Type B pancreatic cell (in vitro differentiated cells): Measurements from ENCODE around the gene FHOD3. TPM values are rescaled to one million over a fixed set of nuclear protein-coding genes. Genes with fewer than 3 reads are reported as not detected.

Experiments
- DNase-seq: peaks from one replicate; pipeline ENCODE4 v3.0.0; 2021; ENCODE audit warnings: mixed read lengths; ENCODE audit not compliant: unreplicated experiment; ENCODE audit errors: extremely low spot score
- H3K27ac Mint-ChIP-seq: 2 replicates; pipeline ENCODE4 v1.8.0; 2021; ENCODE audit warnings: mild to moderate bottlenecking, mixed read lengths
- H3K27me3 Mint-ChIP-seq: 2 replicates; pipeline ENCODE4 v1.8.0; 2021; ENCODE audit warnings: mixed read lengths
- H3K36me3 Mint-ChIP-seq: 2 replicates; pipeline ENCODE4 v1.8.0; 2021; ENCODE audit warnings: mixed read lengths
- H3K4me1 Mint-ChIP-seq: one replicate; pipeline ENCODE4 v1.8.0; 2021; ENCODE audit warnings: mixed read lengths; ENCODE audit not compliant: unreplicated experiment
- H3K4me3 Mint-ChIP-seq: 2 replicates; pipeline ENCODE4 v1.8.0; 2021; ENCODE audit warnings: mild to moderate bottlenecking, mixed read lengths
- H3K9me3 Mint-ChIP-seq: 2 replicates; pipeline ENCODE4 v1.8.0; 2021; ENCODE audit warnings: mixed read lengths
- total RNA-seq: library from RNA; stranded (reverse); gene quantifications from 2 replicates; pipeline ENCODE4 v1.2.1, GENCODE V29; 2021; ENCODE audit warnings: low replicate concordance
- TF ChIP-seq, protein P1 (sequence below): fragments of 200-600 bp; sonication (generic); conservative IDR thresholded peaks from 2 replicates; pipeline ENCODE4 v1.5.0; 2021; ENCODE audit warnings: antibody characterized with exemption, mild to moderate bottlenecking

FHOD3 gene
- total RNA-seq, 1 donor from 2014 or later = 5.3 TPM

DNA sequence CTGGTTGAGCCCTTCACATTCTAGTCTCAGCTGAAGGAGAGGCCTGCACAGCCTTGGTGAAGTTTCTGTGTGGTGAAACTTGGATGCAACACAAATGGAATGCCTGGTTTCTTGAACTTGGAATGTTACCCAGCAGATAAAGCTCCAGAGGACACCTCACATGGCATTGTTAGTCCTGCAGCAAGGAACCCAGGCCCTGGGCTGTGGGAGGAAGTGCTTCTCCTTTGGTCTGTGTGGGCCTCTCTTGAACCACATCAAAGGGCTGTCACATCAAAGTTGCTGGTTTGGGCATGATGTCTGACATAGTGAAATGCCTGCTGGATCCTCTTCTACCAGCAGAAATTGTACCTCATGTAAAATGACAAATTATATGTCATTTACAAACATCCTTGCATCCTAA is 198.5 kb downstream of the FHOD3 start:
- H3K4me3 Mint-ChIP-seq = no peak overlapping the region
- no peaks in the 10 kb centered on the region for H3K9me3 Mint-ChIP-seq
- TF ChIP-seq, protein P1, sequence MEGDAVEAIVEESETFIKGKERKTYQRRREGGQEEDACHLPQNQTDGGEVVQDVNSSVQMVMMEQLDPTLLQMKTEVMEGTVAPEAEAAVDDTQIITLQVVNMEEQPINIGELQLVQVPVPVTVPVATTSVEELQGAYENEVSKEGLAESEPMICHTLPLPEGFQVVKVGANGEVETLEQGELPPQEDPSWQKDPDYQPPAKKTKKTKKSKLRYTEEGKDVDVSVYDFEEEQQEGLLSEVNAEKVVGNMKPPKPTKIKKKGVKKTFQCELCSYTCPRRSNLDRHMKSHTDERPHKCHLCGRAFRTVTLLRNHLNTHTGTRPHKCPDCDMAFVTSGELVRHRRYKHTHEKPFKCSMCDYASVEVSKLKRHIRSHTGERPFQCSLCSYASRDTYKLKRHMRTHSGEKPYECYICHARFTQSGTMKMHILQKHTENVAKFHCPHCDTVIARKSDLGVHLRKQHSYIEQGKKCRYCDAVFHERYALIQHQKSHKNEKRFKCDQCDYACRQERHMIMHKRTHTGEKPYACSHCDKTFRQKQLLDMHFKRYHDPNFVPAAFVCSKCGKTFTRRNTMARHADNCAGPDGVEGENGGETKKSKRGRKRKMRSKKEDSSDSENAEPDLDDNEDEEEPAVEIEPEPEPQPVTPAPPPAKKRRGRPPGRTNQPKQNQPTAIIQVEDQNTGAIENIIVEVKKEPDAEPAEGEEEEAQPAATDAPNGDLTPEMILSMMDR = no peak
- no peak for DNase-seq
- H3K4me1 Mint-ChIP-seq = peaks cover 8% of the 10 kb centered on the region
- H3K27ac Mint-ChIP-seq = no peak overlapping the region
- no peaks in the 10 kb centered on the region for H3K36me3 Mint-ChIP-seq
- H3K27me3 Mint-ChIP-seq = no peaks in the 10 kb centered on the region

DNA sequence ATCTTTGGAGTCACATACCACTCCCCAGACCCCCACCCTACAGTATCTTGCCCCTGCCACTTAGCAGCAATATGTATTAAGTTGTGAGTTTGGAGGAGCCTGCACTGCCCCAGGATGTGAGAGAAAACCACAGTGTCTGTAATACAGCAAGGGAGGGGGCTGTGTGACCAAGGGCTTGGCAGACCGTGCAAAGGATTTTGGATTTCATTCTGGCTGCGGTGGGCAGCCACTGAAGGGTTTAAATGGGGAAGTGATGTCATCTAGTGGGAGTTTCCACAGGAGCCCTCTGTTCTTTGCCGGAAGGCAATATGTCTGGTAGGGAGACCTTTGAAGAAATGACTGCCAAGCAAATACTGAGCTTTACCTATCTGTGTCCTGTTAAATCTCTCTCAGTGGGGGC is 202.4 kb downstream of the FHOD3 start:
- no peaks in the 10 kb centered on the region for H3K27me3 Mint-ChIP-seq
- H3K36me3 Mint-ChIP-seq = no peaks in the 10 kb centered on the region
- no peak overlapping the region for H3K4me3 Mint-ChIP-seq
- TF ChIP-seq, protein P1 = no peak
- H3K27ac Mint-ChIP-seq = no peak overlapping the region
- no peaks in the 10 kb centered on the region for H3K4me1 Mint-ChIP-seq
- no peaks in the 10 kb centered on the region for H3K9me3 Mint-ChIP-seq
- no peak for DNase-seq

DNA sequence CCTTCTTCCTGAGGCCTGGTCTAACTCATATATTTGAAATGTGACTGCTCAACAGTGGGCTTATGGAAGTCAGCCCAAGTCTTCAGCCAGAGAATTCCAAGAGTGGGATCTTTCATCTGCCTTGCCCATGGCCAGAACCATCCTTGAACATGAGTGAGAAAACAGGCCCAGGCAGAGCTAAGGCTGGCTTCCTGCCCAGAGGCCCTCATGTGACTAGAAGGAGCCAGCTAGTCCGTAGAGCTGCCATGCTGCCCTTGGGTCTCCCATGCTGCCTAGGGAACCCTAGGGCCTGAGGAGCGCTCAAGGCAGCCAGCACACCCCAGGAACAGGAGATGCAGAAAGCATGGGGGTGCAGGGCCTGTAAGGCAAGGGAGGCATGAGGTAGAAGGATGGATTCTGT is 203.6 kb downstream of the FHOD3 start:
- TF ChIP-seq, protein P1 = no peak
- Mint-ChIP-seq H3K4me1 (no peaks in the 10 kb centered on the region), H3K27ac (no peak overlapping the region), H3K4me3 (no peak overlapping the region), H3K36me3 (no peaks in the 10 kb centered on the region), H3K27me3 (no peaks in the 10 kb centered on the region), H3K9me3 (no peaks in the 10 kb centered on the region)
- DNase-seq = no peak

DNA sequence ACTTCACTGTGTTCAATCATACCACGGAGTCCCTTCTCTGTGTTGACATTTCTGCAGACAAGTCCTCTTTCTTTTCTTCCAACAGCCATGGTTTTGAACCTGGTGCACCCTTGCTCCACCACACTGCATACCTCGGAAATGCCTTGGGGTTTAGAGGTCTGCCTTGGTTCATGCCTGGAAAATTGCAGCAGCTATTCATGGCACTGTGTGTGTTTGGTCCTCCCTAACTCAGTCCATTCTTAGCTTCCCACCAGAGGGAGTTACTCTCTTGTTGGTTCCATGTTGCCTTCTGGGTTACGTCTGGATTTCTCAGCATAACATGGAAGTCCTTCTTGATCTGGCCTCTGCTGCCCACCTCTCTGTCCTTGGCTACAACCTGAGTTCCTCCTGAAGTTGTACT is 206.0 kb downstream of the FHOD3 start:
- no peak for DNase-seq
- H3K9me3 Mint-ChIP-seq = no peaks in the 10 kb centered on the region
- no peaks in the 10 kb centered on the region for H3K36me3 Mint-ChIP-seq
- no peak overlapping the region for H3K4me3 Mint-ChIP-seq
- TF ChIP-seq, protein P1 = no peak
- no peaks in the 10 kb centered on the region for H3K4me1 Mint-ChIP-seq
- H3K27me3 Mint-ChIP-seq = no peaks in the 10 kb centered on the region
- no peak overlapping the region for H3K27ac Mint-ChIP-seq

DNA sequence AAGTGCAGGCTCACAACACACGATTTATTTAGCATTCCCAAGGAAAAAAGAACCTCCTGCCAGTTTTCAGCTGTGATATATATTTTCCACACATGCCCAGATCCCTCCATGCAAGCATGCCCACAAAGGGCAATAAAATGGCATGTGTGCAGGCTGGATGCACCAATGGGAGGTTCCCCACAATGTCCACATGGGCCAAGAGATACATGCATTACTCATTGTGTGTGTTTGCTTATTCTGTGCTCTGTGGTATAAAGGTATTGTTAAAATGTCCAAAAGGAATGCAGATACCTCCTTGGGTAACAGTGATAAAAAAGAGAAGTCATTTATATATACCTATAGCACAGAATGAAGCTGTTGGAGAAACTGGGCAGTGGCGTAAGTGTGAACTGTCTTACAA is 207.4 kb downstream of the FHOD3 start:
- no peaks in the 10 kb centered on the region for H3K27me3 Mint-ChIP-seq
- H3K36me3 Mint-ChIP-seq = no peaks in the 10 kb centered on the region
- H3K9me3 Mint-ChIP-seq = no peaks in the 10 kb centered on the region
- TF ChIP-seq, protein P1 = no peak
- H3K27ac Mint-ChIP-seq = no peak overlapping the region
- H3K4me3 Mint-ChIP-seq = no peak overlapping the region
- H3K4me1 Mint-ChIP-seq = no peaks in the 10 kb centered on the region
- DNase-seq = no peak

DNA sequence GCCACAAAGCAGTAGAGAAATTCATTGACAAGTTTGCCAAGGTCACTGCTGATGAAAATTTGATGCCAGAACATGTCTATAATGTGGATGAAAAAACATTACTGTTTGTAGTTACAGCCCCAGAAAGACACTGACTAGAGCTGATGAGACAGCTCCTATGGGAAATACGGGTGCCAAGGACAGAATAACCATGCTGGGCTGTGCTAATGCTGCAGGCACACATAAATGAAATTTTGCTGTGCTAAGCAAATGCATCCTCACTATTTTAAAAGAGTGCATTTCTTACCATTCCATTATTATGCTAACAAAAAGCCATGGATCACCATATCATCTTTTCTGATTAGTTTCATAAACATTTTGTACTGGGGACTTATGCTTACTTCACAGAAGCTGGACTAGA is 208.2 kb downstream of the FHOD3 start:
- Mint-ChIP-seq H3K36me3 (no peaks in the 10 kb centered on the region), H3K4me3 (no peak overlapping the region), H3K27me3 (no peaks in the 10 kb centered on the region)

More for the DNA sequence above, 208.2 kb downstream of the FHOD3 start:
- no peak for DNase-seq
- Mint-ChIP-seq H3K4me1 (peaks cover 4% of the 10 kb centered on the region), H3K27ac (no peak overlapping the region), H3K9me3 (no peaks in the 10 kb centered on the region)
- TF ChIP-seq, protein P1 = no peak
